NCI-H460 (cell line): ENCODE measurements around the gene GRIK3. TPM values are rescaled to one million over a fixed set of nuclear protein-coding genes. Genes with fewer than 3 reads are reported as not detected.

Source experiments
- DNase-seq: peaks from one replicate; pipeline ENCODE4 v3.0.0-alpha.2; 2016; ENCODE audit warnings: low read depth; ENCODE audit errors: extremely low read depth
- total RNA-seq: library from RNA; depleted of rRNA; stranded (reverse); fragments of >200 nt; shearing (Covaris generic); gene quantifications from 2 replicates; pipeline ENCODE4 v1.2.3, GENCODE V29; 2014

GRIK3 gene
- total RNA-seq, 1 experiment from 2014 or later, result not detected

GRCh38 chr1:37017720-37018119 lies 16.6 kb downstream of the GRIK3 start:
- no peak for DNase-seq

GRCh38 chr1:37016121-37016520 lies 18.2 kb downstream of the GRIK3 start:
- no peak for DNase-seq

- DNase-seq, result no peak
Measured at GRCh38 chr1:37015713-37016112, 18.6 kb downstream of the GRIK3 start.

- no peak for DNase-seq
Measured at GRCh38 chr1:37012226-37012625, 22.1 kb downstream of the GRIK3 start.

GRCh38 chr1:37010011-37010410 lies 24.3 kb downstream of the GRIK3 start:
- no peak for DNase-seq

GRCh38 chr1:37009521-37009920 lies 24.8 kb downstream of the GRIK3 start:
- DNase-seq, result no peak

- no peak for DNase-seq
Measured at GRCh38 chr1:37006132-37006868, 28.0 kb downstream of the GRIK3 start.

- no peak for DNase-seq
Measured at GRCh38 chr1:37002898-37003297, 31.4 kb downstream of the GRIK3 start.

GRCh38 chr1:37001703-37002102 lies 32.6 kb downstream of the GRIK3 start:
- no peak for DNase-seq

- no peak for DNase-seq
Measured at GRCh38 chr1:36996106-36996505, 38.2 kb downstream of the GRIK3 start.

GRCh38 chr1:36994868-36995267 lies 39.4 kb downstream of the GRIK3 start:
- DNase-seq, result no peak

GRCh38 chr1:36994294-36994693 lies 40.0 kb downstream of the GRIK3 start:
- no peak for DNase-seq

- no peak for DNase-seq
Measured at GRCh38 chr1:36992139-36992943, 42.0 kb downstream of the GRIK3 start.

- DNase-seq, result no peak
Measured at GRCh38 chr1:36991551-36991950, 42.8 kb downstream of the GRIK3 start.

GRCh38 chr1:36990928-36991327 lies 43.4 kb downstream of the GRIK3 start:
- no peak for DNase-seq

- DNase-seq, result no peak
Measured at GRCh38 chr1:36989241-36989640, 45.1 kb downstream of the GRIK3 start.

GRCh38 chr1:36988741-36989193 lies 45.5 kb downstream of the GRIK3 start:
- no peak for DNase-seq

- no peak for DNase-seq
Measured at GRCh38 chr1:36988321-36988720, 46.0 kb downstream of the GRIK3 start.

- no peak for DNase-seq
Measured at GRCh38 chr1:36987276-36987675, 47.0 kb downstream of the GRIK3 start.

- no peak for DNase-seq
Measured at GRCh38 chr1:36986241-36986985, 47.9 kb downstream of the GRIK3 start.

GRCh38 chr1:36984675-36985074 lies 49.6 kb downstream of the GRIK3 start:
- DNase-seq, result no peak
